PC-9 (cell line): ENCODE measurements around the gene GDPD5.

Source experiments
- CTCF ChIP-seq: fragments of 200-600 bp; sonication (generic); conservative IDR thresholded peaks from 2 replicates; pipeline ENCODE4 v1.6.1; 2017; ENCODE audit warnings: mixed run types, antibody characterized with exemption, mild to moderate bottlenecking, moderate library complexity
- EZH2 ChIP-seq: fragments of 200-600 bp; sonication (generic); IDR thresholded peaks from 2 replicates; pipeline ENCODE4 v1.8.0; 2017; ENCODE audit warnings: antibody characterized with exemption, low read depth

GRCh38 chr11:75547177-75547576 is 21.4 kb upstream of the GDPD5 start:
- no peak for TF ChIP-seq EZH2
- TF ChIP-seq CTCF, result no peak
